CD4-positive, alpha-beta T cell treated with Interleukin-17A for 4 hours (primary cell): ENCODE data around the gene GAD2.

Experiments used
- DNase-seq: peaks from one replicate; pipeline ENCODE4 v3.0.0-alpha.2; 2020; ENCODE audit warnings: mixed read lengths

The GAD2 gene

DNA sequence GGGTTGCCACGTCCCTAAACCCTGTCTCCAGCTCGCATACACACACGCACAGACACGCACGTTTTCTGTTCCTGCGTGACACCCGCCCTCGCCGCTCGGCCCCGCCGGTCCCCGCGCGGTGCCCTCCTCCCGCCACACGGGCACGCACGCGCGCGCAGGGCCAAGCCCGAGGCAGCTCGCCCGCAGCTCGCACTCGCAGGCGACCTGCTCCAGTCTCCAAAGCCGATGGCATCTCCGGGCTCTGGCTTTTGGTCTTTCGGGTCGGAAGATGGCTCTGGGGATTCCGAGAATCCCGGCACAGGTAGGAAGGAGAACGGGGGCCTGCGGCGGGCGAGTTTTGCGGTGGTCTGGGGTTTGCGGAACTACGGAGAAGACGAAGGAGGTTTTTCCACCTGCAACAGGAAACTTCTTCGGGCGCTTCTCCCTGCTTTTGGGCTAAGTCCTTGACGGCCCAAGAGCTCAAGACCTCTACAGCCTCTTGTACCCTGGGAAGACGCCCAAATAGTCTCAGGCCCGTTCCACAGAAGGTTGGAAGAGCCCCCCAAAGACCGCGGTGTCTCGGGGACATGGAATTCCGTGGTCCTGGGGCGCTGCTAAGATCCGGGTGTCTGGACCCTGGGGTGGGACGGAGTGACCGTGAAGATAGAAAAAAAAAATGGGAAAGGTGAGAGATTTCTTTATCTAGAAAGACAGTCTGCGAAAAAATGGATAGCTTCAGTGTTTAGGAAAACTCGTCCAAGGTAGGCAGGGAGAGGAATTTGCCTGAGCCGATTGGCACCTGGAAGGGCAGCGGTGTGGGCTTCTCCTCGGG, at the start of gene GAD2:
Gene GAD2, plus strand, starts transcription at position 190 of the 811 bp plus-strand sequence. Its CDS starts 36 bp downstream, at position 226.
- DNase-seq = no peak

DNA sequence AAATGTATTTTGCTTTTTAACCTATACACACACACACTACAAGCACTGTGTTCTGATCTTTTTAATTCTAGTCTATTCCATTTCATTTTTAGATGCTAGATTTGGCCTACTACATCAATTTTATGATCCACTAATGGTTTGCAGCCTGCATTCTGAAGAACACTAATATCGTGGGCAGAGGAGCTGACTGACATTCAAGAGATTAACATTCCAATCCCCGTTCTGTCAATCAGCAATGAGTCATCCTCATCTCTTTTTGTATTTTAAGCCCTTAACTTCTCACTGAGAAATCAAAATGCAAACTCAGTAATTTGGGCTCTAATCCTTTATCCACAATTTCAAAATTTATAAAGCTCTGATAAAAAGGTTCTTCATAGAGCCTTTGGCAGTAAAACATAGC, 47.1 kb upstream of the GAD2 start:
- DNase-seq = no peak

DNA sequence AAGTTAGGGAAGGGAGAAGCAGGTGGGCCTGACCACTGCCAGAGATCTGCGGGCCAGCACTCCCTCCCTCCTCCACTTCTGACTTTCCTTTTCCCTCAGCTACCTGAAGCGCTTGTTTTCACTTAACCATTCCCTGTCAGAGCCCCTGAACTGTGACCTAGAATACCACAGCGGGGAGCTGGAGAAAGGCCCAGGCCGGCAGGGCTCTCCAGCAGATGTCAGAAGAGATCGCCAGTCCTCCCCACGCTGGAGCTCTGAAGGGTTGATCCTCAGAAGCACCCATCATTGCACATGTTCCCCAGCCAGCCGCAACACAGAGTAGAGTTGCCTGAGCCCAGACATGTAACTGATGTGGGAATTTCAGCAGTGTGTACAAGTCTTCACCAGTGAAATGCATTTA, 44.4 kb upstream of the GAD2 start:
- DNase-seq = no peak

DNA sequence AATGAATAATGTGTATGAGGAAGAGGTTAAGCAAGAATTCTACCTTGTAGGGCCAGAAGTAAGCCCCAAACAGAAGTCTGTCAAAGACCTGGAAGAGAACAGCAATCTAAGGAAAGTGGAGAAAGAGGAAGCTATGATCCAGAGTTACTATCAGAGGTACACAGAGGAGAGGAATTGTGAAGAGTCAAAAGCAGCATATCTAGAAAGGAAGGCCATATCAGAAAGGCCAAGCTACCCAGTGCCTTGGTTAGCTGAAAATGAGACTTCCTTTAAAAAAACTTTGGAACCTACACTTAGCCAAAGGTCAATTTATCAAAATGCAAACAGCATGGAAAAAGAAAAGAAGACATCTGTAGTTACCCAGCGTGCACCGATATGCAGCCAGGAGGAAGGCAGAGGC, 42.7 kb upstream of the GAD2 start:
- no peak for DNase-seq

DNA sequence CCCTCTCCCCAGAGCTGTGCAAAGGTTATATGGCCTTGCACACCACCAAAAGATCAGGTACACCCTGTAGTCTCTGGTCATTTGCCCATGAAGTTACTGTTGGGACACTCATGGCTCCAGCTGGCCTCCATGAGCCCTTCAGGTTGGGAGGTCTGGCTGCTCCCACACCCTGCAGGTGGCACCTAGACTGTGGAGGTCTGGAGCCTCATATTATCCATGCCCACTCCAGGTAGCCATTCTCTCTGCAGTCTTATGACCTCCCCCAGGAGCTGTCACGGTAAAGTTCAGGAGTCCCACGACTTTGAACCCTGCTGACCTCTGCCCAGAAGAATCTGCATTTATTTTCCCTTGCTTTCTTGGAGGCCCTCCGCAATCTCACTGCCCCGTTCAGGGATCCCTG, 39.2 kb upstream of the GAD2 start:
- DNase-seq = no peak

DNA sequence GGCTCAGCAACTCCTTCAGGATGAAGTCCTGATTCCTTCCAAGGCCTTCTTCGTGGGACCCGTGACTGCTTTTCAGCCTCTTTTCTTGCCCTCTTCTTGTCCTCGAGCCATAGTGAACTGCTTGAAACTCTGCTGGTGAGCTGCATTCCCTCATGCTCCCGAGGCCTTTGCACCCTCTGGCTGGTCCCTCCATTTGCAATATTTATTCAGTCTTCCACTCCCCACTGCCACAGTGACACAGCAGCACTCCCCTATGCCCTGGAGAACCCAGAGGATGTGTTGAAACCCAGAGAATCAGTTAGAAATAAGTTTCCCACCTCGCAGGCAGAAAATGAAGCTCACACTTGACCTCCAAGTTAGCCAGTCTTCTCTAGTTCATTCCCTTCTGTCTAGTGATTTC, 22.3 kb upstream of the GAD2 start:
- DNase-seq = no peak

DNA sequence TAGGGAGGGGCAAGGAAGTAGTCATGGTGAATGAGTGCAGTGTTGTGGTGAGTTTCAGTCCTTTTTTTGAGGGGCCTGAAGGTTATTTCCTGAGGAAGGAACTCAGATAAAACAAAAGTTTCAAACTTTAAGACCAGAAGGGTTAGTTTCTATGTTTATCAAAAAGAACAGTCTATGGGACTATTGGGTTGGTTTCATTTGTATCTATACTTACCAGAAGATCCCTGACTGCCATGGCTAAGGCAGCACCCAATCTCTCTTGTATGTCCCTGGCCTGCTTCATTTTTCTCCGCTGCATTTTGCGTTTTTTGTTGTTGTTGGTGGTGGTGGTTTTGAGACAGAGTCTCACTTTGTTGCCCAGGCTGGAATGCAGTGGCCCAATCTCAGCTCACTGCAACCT, 19.3 kb upstream of the GAD2 start:
- DNase-seq = no peak

DNA sequence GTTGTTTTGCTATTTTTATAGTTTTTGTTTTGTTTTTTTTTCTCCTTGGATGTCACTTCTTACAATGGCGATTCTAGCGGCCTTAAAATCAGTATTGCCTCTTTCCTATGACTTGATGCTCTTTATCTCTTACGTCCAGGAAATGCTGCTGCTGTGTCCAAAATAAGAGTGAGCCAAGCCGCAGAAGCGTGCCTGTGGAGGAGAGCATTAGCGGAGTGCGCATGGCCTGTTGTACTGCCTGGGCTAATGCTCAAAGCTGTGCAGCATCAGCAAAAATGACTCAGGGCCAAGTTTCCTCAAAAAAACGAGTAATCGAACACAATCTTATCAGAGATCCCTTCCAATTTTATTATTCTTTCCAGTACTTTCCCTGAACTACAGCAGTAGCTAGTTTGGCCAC, 18.5 kb upstream of the GAD2 start:
- no peak for DNase-seq

DNA sequence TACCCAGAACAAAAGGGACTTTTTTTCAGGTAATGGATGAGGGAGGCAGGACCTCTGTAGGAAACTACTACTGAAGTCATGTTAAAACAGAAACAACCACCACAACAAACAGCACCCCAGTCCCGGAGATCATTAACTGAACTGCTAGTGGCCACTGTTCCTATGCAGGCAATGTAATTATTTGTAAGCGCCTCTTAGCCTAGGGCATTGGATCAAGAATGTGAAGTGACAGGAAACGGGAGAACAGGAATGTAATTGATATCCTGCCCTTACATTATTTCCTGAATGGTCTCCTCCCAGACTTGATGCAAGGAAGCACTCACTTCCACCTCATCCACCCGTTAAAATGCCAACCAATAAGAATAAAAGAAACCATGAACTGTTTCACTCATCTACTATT, 16.7 kb upstream of the GAD2 start:
- DNase-seq = no peak

DNA sequence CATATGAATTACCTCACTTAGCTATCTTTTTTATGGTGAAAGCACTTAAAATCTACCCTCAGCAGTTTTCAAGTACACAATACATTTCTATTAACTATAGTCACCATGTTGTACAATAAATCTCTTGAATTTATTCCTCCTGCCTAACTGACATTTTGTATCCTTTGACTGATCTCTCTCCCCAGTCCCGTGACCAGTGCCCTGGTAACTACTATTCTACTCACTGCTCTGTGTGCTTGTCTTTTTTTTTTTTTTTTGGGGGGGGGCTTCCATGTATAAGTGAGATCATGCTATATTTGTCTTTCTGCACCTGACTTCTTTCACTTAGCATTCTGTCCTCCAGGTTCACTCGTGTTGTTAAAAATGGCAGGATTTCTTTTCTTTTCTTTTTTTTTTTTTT, 11.4 kb upstream of the GAD2 start:
- no peak for DNase-seq

DNA sequence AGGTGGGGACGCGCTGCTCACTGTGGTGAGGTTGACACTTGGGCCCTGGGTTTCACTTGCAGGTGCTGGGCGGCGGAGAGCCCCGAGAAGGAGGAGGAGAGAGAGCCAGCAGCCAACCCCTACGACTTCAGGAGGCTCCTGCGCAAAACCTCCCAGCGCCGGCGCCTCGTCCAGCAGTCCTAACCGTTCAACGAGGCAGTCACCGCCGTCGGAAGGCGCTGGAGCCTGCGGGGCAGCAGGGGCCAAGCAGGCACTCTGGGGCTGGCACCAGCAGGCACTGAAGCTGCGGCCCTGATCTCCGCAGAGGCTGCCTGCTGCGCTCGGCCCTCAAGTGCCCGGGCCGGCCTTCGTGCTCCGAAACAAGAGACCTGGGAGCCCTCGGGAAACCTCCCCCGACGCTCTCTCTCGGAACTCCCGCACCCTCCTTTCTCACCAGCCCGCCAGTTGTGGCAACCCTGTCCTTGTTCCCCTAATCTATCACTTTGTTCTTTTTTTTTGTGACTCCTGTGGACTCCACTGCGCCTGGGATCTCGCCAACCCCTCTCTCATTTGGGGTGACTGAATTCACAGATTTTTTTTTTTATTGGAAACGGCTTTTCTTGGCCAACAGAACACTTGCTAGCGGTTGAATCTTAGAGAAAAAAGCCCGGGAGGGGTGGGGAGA, 4.7 kb upstream of the GAD2 start:
- DNase-seq = no peak

DNA sequence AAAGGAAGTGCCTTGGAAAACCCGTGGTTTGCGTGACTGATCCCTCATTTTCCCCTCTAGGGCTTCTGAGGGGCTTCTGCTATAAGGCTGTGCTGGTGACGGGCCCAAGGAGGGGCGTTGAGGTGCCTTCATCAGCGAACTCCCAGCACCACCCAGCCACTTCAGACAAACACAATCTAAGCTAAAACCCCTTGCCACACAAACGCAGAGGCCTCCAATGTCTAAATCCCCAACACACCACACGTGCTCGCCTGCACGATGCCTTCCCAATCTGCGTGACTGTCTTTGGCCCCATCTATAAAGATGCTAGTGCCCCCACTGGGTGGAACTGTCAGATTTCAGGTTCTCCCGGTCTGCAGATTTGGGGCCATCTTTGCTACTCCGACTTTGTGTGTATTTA, 4.1 kb upstream of the GAD2 start:
- DNase-seq = no peak

DNA sequence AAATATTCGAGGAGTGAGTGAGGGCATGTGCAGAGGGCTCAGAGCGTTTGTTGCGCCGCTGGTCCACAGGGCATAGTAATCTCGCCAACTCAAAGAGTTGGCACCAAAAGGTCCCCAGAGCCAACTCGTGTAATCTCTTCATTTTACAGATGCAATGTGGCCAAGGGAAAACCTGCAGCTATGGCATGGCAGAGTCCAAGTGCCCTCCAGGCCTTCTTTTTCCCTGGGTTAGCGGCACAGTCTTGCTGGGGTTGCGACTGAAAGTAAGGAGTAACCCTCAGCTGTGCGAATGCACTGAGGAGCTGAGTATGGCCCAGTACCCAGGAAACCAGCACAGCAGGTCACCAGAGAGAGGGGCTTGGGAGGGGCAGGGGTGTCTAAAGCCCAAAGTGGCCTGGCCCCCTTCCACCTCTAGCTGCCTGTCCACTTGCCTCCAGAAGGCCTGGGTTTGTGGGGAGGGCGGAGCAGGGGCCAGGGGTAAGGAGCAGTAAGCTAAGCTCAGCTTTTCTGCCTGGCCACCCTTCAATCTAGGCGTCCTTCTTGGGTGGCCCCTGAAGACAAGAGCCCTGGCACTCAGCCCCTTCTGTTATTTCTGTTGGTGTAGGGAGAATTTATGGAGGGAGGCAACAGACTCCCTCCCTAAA, 3.3 kb upstream of the GAD2 start:
- no peak for DNase-seq

DNA sequence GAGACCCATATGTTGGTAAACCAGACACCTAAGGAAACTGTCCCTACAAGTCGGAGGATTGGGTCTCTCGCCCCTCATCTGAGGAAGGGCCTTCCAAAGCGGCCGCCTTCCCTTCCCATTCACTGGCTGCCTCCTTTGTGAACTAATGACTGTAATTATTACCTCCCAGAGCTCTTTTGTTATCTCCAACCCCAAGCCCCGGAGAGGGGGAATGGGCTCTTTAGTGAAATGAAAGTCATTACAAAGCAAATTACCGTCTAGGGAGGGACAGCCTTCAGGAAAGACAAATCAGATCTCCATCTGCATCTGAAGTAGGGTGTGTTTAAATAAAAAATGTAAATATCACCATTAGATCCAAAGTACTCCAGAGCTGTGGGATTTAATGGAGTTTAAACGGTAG, 2.6 kb upstream of the GAD2 start:
- no peak for DNase-seq

DNA sequence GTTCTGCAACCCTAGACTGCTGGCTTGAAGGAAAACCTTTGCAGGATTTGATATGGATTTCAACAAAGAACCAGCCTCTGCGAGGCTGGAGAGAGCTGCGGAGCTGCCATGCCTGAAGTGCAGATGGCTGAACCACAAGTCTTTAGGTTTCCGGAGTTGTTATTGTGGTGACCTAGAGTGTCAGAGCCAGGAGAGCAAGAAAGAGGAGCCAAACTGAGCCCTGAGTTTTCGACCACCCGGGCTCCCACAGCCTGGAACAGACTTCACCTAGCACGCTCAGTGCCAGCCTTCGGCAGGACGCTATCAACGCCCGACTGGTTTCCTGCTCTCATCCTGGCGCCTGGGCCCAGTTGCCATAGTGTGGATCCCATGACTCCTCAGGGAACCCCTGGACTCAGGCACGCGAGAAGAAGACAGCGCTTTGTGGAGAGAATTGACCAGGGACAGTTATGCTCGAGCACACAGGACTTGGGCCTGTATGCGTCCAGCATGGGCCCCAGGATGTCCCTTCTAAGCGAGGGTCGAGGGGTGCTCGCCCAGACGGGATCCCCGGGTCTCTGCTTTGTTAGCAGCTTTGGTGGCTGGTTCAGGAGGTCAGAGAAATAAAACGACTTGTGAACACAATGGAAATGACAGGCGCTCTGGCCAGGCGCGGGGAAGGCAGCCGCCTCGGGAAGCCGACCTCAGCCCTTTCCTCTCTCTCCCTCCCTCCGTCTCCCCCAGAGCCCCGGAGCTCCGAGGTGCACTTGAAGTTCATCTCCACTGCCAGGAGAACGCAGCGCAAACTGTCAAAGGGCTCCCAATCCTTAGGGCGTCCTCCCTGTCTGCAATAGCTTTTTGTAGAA, 1.8 kb upstream of the GAD2 start:
- no peak for DNase-seq

DNA sequence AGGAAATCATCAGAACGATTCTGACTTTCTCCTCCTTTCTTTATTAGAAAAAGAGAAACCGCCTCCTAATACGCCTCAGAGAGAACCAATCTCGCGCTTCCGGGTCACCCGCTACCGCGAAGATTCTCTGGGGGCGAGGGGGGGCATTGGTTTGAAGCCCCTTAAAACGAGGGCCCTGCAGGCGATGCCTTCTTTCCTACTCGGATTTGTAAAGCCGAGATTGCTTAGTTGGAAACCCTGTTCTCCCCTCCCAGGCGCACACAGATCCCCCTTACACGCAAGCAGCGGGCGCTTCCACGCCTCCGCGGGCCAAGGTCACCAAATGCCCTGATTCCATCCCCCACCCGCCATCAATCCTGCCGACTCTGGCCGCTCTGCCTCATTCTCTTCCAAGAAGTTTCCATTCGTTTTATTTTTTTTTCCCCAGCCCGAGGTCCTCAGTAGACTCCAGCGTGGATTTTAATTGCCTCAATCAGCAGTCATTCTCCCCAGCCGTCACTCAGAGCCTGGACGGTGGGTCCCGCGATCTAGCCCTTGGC, 1.1 kb upstream of the GAD2 start:
- no peak for DNase-seq

DNA sequence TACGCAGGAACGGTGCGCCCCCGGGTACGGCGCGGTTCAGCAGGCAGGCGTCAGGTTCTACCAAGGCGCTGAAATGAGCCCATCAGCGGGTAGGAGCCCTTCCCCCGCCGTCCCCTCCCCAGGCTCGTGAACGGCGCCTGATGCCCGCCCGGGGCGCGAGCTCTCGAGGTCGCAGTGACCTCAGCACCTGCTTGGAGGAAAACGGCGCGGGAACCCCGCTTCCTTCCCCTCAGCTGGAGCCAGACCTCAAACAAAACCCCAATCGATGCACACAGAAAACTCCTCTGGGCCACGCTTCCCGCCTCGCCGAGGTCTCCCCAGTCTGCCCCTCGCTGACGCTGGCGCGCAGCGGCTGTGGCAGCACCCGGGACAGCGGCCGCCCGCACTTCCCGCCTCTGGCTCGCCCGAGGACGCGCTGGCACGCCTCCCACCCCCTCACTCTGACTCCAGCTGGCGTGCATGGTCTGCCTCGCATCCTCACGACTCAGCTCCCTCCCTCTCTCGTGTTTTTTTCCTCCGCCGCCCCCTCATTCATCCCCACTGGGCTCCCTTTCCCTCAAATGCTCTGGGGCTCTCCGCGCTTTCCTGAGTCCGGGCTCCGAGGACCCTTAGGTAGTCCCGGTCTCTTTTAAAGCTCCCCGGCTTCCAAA, 514 bp upstream of the GAD2 start:
- no peak for DNase-seq

DNA sequence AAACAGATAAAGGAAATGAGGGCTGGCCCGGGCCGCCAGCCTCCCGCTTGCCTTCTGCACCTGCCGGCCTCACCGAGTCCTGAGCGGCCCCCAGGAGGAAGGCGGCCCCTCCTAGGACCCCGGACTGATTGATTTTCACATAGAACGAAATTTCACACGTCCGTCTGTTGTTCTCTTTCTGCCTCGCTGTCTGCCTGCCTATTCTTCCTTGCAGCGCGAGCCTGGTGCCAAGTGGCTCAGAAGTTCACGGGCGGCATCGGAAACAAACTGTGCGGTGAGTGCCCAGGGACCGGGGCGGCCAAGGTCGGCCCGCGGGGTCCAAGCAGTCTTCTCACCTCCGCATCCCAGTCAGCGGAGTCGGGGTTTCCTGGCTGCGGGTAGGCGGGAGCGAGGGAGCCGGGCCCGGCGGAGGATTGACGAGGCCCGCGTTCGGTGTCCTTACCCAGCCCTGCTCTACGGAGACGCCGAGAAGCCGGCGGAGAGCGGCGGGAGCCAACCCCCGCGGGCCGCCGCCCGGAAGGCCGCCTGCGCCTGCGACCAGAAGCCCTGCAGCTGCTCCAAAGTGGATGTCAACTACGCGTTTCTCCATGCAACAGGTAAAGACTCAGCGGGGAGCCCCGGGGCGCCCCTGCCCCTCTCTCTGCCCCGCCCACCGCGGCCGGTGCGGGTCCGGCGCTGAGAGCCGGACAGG, 967 bp downstream of the GAD2 start:
- DNase-seq = no peak

DNA sequence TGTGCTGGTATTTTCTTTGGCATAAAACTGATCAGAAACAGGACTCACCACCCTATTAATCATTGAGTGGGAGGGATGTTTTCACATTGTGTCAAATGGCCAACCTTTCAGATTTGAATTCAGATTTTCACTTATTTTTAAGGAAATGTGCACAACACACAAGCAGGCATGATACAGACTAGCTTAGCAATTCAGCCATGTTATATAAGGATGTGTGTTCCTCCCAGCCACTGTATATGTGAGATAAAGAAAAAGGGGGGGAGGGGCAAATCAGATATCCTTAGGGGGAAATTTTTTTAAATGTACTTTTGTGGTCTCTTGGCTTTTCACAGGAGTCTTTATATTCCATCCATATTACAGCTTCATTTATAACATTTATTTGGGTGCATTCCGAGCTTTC, 3.1 kb downstream of the GAD2 start:
- DNase-seq = no peak

DNA sequence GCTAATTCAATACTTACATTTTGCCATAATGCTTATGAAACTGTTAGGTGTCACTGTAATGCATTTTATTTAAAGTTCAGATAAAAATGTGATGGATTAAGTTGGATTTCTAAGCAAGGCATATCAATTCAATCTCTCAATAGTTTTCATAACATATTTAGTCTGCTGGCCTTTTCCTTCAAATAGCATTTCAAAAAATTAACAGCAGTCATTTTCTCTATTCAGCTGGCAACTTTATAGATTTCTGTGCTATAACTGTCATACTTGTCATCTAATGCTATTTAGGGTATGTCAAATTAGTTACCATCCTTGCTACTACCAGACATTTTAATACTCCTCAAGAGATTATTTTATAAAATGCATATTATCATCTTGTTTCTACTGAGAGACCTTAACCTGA, 4.3 kb downstream of the GAD2 start:
- no peak for DNase-seq

DNA sequence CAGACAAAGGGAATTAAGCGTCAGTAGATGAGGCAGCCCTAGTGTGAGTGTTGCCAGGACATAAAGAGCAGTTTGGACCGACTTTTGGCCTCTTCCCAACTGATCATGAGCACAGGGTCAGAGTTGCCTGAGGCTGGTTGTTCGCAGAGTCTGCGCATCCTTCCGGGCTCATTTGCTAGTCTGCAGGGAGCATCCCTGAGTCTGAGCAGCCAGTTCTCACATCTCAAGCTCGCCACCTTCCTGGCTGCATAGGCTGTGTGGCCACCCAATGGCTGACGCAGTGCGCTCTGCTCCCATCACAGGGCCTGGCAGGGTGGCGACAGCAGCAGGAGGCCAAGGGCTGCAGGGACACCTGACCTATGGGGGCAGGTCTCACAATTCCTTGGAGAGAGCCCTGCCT, 5.0 kb downstream of the GAD2 start:
- no peak for DNase-seq

DNA sequence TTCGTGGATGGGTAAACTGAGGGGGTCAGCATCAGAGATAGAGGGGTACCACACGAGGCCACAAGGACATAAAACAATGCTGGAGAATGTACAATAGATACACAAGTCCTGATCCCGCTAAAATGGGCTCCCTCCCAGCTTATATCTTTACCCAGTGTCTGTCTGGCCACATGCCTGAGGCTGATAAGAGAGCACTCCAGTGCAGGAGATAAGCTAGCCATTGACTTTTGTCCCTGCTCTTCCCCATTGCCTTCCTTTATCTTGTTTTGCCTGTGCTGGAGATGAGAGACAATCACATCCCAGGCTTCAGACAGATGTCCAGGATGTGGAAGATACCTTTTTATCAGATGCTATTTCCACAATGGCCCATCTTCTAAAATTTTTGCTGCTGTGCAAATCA, 6.0 kb downstream of the GAD2 start:
- no peak for DNase-seq
